Activated CD4-positive, alpha-beta T cell treated with anti-CD3 and anti-CD28 coated beads, Interleukin-2, amount 50 U/mL, for 16 hours (primary cell): ENCODE measurements around the gene LHPP.

Source experiments
- DNase-seq: peaks from one replicate; pipeline ENCODE4 v3.0.0-alpha.2; 2020

LHPP gene

GRCh38 chr10:124473070-124473469 is 11.4 kb downstream of the LHPP start:
- no peak for DNase-seq

GRCh38 chr10:124474514-124475070 is 13.0 kb downstream of the LHPP start:
- no peak for DNase-seq

GRCh38 chr10:124476043-124476725 is 14.6 kb downstream of the LHPP start:
- DNase-seq, result no peak

GRCh38 chr10:124477614-124478363 is 16.2 kb downstream of the LHPP start:
- no peak for DNase-seq

GRCh38 chr10:124478515-124478914 is 16.9 kb downstream of the LHPP start:
- no peak for DNase-seq

- no peak for DNase-seq
Measured at GRCh38 chr10:124480860-124481259, 19.2 kb downstream of the LHPP start.

GRCh38 chr10:124481717-124482116 is 20.1 kb downstream of the LHPP start:
- no peak for DNase-seq

GRCh38 chr10:124482236-124482800 is 20.7 kb downstream of the LHPP start:
- no peak for DNase-seq

- DNase-seq, result no peak
Measured at GRCh38 chr10:124482876-124483275, 21.3 kb downstream of the LHPP start.

GRCh38 chr10:124484031-124484430 is 22.4 kb downstream of the LHPP start:
- DNase-seq, result no peak

GRCh38 chr10:124484661-124485060 is 23.0 kb downstream of the LHPP start:
- DNase-seq, result no peak

- no peak for DNase-seq
Measured at GRCh38 chr10:124486635-124487034, 25.0 kb downstream of the LHPP start.

- DNase-seq, result no peak
Measured at GRCh38 chr10:124491105-124491504, 29.5 kb downstream of the LHPP start.

GRCh38 chr10:124492266-124492665 is 30.6 kb downstream of the LHPP start:
- DNase-seq, result no peak

- no peak for DNase-seq
Measured at GRCh38 chr10:124493214-124493882, 31.7 kb downstream of the LHPP start.

- DNase-seq, result no peak
Measured at GRCh38 chr10:124494046-124494807, 32.6 kb downstream of the LHPP start.

GRCh38 chr10:124495162-124495561 is 33.5 kb downstream of the LHPP start:
- no peak for DNase-seq

GRCh38 chr10:124495725-124496124 is 34.1 kb downstream of the LHPP start:
- no peak for DNase-seq

- DNase-seq, result no peak
Measured at GRCh38 chr10:124496150-124496549, 34.5 kb downstream of the LHPP start.

GRCh38 chr10:124496620-124497019 is 35.0 kb downstream of the LHPP start:
- no peak for DNase-seq

- no peak for DNase-seq
Measured at GRCh38 chr10:124497196-124497881, 35.7 kb downstream of the LHPP start.

GRCh38 chr10:124498056-124498455 is 36.4 kb downstream of the LHPP start:
- DNase-seq, result no peak
